Ovary (tissue), 9 donors: ENCODE measurements around the gene EMC8. TPM values are rescaled to one million over a fixed set of nuclear protein-coding genes. Genes with fewer than 3 reads are reported as not detected.

Experiments used
- DNase-seq, 5 donors: peaks; one replicate each; pipeline ENCODE4 v3.0.0-alpha.2; 2019 to 2020
- H3K27ac ChIP-seq, 2 donors: fragments of 200-600 bp; one replicate each; pipeline versions ENCODE4 v1.5.1 to v1.8.0; 2019 to 2022
- H3K27me3 ChIP-seq: fragments of 200-600 bp; one replicate; pipeline ENCODE4 v1.8.0; 2022
- H3K36me3 ChIP-seq: fragments of 200-600 bp; sonication (generic); one replicate; pipeline ENCODE4 v1.5.1; 2019
- H3K4me1 ChIP-seq: one replicate; pipeline ENCODE4 v1.8.1; 2013; ENCODE audit warnings: mild to moderate bottlenecking, moderate library complexity; ENCODE audit not compliant: insufficient read depth
- H3K4me3 ChIP-seq: fragments of 200-600 bp; sonication (generic); one replicate; pipeline ENCODE4 v1.5.1; 2017
- H3K9me3 ChIP-seq, 2 donors: fragments of 200-600 bp in 1 of 2; sonication (generic) in 1 of 2; one replicate each; pipeline versions ENCODE4 v1.5.1 to v1.8.1; 2013 to 2019; ENCODE audit warnings: mild to moderate bottlenecking in 1 of 2, moderate library complexity in 1 of 2
- CTCF ChIP-seq, 3 donors: fragments of 450-650 bp in 2 of 3; fragments of 200-600 bp in 1 of 3; IDR thresholded peaks; one replicate each; pipeline versions ENCODE4 v1.5.1 to v1.8.0; 2016 to 2022; ENCODE audit warnings: antibody characterized with exemption in 3 of 3, mild to moderate bottlenecking in 1 of 3
- EP300 ChIP-seq: sonication (generic); formaldehyde crosslinking; IDR thresholded peaks from one replicate; pipeline ENCODE4 v1.6.1; 2017; ENCODE audit warnings: antibody characterized with exemption
- POLR2A ChIP-seq: fragments of 450-650 bp; IDR thresholded peaks from one replicate; pipeline ENCODE4 v1.6.1; 2017; ENCODE audit warnings: antibody characterized with exemption, mild to moderate bottlenecking, moderate library complexity
- WGBS, 3 donors: extraction: QIAGEN DNeasy Blood & Tissue Kit in 1 of 3; methylation state at CpG; one replicate each; pipeline versions ENCODE4 v1.1.5 to v1.1.7; 2013 to 2017; 5-methylcytosine and 5-hydroxymethylcytosine counted together
- intact Hi-C, 4 donors: fragments of 100-400 bp; cut with DNase I; formaldehyde crosslinking; loops; one replicate each; pipeline versions ENCODE4 v1.11.0 to v1.15.1; 2022 to 2023
- polyA plus RNA-seq, 2 donors: library from polyadenylated mRNA; stranded (reverse); fragments of 200-250 nt in 1 of 2; fragments of 350-450 nt in 1 of 2; fragmentation: Illumina TruSeq in 1 of 2; extraction: RNeasy Lipid Tissue Mini Kit (QIAGEN cat#74804) in 1 of 2; gene quantifications; one replicate each; pipeline ENCODE4 v1.2.3, GENCODE V29; 2013 to 2014
- total RNA-seq, 7 donors: library from RNA; depleted of rRNA in 2 of 7; stranded (reverse); fragments of >200 nt in 2 of 7; fragmentation: NEBNext Ultra II Directional in 3 of 7; extraction: Animal tissue kit (Norgen Biotek cat#: 25700) in 3 of 7; gene quantifications; one replicate each; pipeline versions ENCODE4 v1.1.0 to v1.2.4, GENCODE V29; 2016 to 2023
- donor health status: DM: no; HTN: no; CAD: no; lungs with moderate emphysema.
- donor health status: DM: no; HTN: no; CAD: no.
- donor health status: Bipolar disorder and iron deficiency.
- donor health status: DM: yes; HTN: yes; CAD: no.
- donor health status: DM: no; HTN: no; CAD: no.
- donor health status: DM: yes; HTN: yes; CAD: no.

The EMC8 gene
- total and polyA plus RNA-seq, 9 donors, result 9.4 to 32.5 (median 20.2) TPM

DNA sequence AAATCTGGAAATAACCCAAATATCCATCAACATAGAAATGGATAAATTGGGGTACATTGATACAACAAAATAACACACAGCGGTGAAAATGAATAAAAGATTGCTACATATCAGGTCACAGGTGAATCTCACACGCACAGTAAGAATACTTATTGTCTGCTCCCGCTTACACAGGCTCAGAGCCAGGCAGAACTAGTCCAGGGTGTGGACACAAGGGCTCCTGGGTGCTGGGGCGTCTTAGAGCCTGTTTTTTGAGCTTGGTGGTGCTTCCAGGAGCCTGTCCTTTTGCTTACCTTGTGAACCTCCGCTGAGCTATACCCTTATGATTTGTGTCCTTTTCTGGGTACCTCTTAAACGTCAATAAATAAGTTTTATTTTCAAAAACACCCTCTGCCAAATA lies 28.6 kb downstream of the EMC8 start:
- H3K27me3 ChIP-seq, result no peaks in the 10 kb centered on the region
- no peak overlapping the region for H3K4me3 ChIP-seq
- H3K36me3 ChIP-seq, result no peaks in the 10 kb centered on the region
- H3K4me1 ChIP-seq, result no peaks in the 10 kb centered on the region
- H3K27ac ChIP-seq, result no peak overlapping the region
- H3K9me3 ChIP-seq, result no peaks in the 10 kb centered on the region
- intact Hi-C loops, result no loop called here
- no peak for DNase-seq
- WGBS, 3 donors, result 92 to 97% (median 94%) methylated on average over 6 of the region's 6 CpGs
- TF ChIP-seq CTCF (IDR thresholded peaks at IDR 0.05), result no peak
- TF ChIP-seq POLR2A, result no peak
- TF ChIP-seq EP300, result no peak

DNA sequence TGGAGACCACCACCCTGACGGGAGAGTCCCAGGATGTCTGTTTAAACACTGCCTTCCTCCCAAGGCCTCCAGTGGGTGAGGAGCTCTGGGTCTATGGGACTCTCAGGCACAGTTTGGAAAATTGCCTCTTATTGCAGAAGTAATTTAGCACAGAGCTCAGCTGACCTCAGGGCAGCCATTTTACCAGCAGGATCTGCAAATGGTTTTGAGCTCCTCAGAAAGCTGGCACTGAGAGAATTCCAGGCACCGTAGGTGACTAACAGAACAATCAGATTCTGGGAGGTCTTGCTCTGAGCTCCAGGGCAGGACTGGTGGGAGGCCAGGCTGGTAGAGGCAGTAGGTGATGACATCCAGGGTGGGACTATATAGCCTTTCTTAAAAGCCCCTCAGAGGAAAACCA lies 31.1 kb downstream of the EMC8 start:
- Histone ChIP-seq H3K27me3 (no peaks in the 10 kb centered on the region), H3K4me3 (no peak overlapping the region), H3K36me3 (no peaks in the 10 kb centered on the region), H3K9me3 (no peaks in the 10 kb centered on the region), H3K27ac (no peak overlapping the region), H3K4me1 (no peaks in the 10 kb centered on the region)
- TF ChIP-seq CTCF (IDR thresholded peaks at IDR 0.05) (no peak), EP300 (no peak), POLR2A (no peak)
- intact Hi-C loops, result no loop called here
- WGBS, 3 donors, result 59 to 73% (median 68%) methylated on average over 2 of the region's 2 CpGs
- no peak for DNase-seq

- Histone ChIP-seq H3K27ac (no peak overlapping the region), H3K9me3 (no peaks in the 10 kb centered on the region), H3K27me3 (no peaks in the 10 kb centered on the region), H3K4me1 (no peaks in the 10 kb centered on the region), H3K36me3 (no peaks in the 10 kb centered on the region), H3K4me3 (no peak overlapping the region)
- DNase-seq, result no peak
- intact Hi-C loops, result no loop called here
- TF ChIP-seq CTCF (IDR thresholded peaks at IDR 0.05), result no peak
- 55 to 69% (median 64%) methylated on average over 8 of the region's 8 CpGs for WGBS, 3 donors
Observed at GRCh38 chr16:85767531-85767930, 31.8 kb downstream of the EMC8 start.

- H3K27me3 ChIP-seq, result no peaks in the 10 kb centered on the region
- TF ChIP-seq EP300 (no peak), CTCF (IDR thresholded peaks at IDR 0.05) (no peak), POLR2A (no peak)
Observed at GRCh38 chr16:85765767-85766166, 33.6 kb downstream of the EMC8 start.

DNA sequence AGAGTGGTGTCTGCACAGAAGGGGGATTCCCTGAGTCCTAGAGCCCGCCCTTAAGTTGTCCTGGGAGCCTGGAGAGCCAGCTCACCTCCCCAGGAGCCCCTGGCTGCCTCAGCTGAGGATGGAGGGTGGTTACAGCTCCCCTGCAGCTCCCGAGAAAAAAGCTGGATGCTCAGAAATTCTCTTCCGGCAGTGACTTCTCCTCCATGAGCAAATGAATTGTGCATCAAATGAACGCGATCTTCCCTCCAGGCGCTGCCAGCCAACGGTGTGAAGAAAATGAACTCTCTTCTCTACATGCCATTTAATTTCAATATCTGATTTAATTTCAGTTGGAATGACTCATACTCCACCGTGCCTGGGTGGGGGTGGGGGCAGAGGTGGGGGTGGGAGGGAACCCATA lies 34.1 kb downstream of the EMC8 start:
- Histone ChIP-seq H3K9me3 (no peaks in the 10 kb centered on the region), H3K27ac (no peak overlapping the region), H3K4me3 (no peak overlapping the region), H3K4me1 (no peaks in the 10 kb centered on the region), H3K36me3 (no peaks in the 10 kb centered on the region), H3K27me3 (no peaks in the 10 kb centered on the region)
- DNase-seq, result no peak
- intact Hi-C loops, result no loop called here
- WGBS, 3 donors, result 30 to 47% (median 41%) methylated on average over 8 of the region's 8 CpGs
- TF ChIP-seq POLR2A (no peak), CTCF (IDR thresholded peaks at IDR 0.05) (no peak), EP300 (no peak)

More at GRCh38 chr16:85765767-85766166, 33.6 kb downstream of the EMC8 start:
- intact Hi-C loops, result no loop called here
- DNase-seq, result no peak
- Histone ChIP-seq H3K36me3 (no peaks in the 10 kb centered on the region), H3K27ac (no peak overlapping the region), H3K4me3 (no peak overlapping the region), H3K9me3 (no peaks in the 10 kb centered on the region), H3K4me1 (no peaks in the 10 kb centered on the region)
- whole genome bisulfite sequencing, 3 donors, result 53 to 62% (median 58%) methylated on average over 8 of the region's 8 CpGs
